HPDE6-E6E7 (cell line): Measurements from ENCODE around the gene GRM4.

ENCODE experiments used
- DNase-seq: peaks from one replicate; pipeline ENCODE4 v3.0.0; 2011; ENCODE audit warnings: missing footprints; ENCODE audit errors: extremely low spot score

GRM4 gene

DNA sequence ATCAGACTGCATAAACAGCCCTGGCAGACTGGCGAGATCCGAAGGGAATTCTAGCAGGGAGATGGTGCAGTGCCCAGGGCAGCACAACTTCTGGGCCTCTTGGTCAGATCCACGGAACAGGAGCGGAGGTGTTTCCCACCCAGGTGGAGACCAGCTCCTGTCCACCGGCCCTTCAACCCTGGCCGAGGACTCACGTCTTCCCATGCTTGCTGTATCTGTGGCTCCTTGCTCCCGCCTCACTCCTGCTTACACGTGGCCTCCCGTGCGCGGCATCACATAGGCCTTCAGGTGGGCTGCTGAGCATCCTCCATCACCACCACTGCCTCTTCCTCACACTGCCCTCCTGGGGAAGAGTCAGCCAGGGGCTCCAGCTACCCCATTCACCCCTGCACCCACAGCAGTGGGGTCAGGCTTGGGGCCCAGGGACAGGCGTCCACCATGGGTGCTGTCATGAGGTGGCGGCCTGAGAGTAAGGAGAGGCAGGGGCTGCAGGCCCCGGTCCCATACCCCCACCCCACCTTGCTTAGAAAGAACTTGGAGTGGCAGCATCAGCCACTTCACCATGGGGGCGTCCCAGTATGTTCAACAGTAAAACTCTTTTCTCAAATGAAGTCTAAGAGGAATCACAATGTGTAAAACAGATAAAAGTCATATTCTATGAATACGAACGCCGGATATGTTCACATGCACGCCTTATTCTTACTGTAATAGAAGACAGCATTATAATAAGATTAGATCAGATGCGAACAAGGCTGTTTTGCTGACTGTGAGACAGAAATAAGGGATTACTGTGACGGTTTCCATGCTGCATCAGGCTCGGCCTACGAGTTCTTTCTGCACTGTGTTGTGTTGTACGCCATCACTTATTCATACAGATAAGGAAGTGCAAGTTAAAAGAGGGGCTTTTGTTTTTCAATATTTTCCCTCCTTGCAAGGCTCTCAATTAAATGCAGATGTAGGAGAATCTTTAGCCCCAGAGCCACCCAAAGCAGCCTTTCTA, 165.4 kb downstream of the GRM4 start:
- no peak for DNase-seq

DNA sequence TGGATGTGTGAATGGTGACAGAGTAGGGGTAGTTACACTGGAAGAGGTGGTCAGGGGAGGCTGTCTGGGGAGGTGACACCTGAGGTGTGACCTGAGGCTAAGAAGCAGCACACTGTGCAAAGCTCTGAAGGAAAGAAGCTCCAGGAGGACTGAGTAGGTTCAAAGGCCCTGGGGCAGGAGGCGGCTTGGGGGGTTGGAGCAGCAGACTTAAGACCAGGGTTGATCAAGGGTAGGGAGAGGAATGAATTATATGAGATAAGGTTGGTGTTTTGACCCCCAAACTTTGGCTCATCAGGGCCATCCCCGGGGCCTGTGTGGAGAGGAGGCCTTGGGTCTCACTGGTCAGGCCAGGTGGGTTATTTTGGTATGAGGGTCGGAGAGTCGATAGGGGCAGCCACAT, 166.1 kb downstream of the GRM4 start:
- no peak for DNase-seq

DNA sequence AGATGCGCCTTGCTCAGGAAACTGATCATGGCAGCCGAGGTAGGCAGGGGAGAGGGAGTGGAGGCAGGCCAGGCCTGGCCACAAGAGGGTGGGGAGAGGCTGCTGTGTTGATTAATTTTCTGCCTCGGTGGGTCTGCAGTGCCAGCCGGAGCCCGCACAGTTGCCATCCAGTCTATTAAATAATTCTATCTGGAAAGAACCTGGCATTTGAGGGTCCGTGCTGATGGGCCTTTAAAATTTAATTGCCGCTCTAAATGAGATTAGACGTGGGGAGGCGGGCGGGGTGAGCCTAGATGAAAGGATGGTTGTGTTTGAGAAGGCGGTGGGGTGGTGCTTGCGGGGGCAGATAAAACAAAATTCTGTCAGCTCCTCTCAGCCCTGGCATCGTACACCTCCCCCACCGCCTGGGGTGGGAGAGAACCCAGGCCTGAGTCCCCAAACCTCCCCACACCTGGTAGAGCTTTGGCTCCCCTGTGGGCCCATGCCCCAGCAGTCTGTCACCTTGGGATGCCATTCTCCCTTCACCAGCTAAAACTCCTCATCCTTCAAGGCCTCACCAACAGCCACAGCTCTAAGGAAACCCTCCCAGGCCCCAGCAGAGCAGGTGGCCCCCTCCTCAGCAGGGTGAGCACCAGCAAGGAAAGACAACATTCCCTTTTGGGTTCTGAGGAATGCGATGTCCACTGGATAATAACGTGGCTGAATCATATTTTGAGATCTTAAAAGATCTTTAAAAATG, 167.3 kb downstream of the GRM4 start:
- DNase-seq, result no peak

DNA sequence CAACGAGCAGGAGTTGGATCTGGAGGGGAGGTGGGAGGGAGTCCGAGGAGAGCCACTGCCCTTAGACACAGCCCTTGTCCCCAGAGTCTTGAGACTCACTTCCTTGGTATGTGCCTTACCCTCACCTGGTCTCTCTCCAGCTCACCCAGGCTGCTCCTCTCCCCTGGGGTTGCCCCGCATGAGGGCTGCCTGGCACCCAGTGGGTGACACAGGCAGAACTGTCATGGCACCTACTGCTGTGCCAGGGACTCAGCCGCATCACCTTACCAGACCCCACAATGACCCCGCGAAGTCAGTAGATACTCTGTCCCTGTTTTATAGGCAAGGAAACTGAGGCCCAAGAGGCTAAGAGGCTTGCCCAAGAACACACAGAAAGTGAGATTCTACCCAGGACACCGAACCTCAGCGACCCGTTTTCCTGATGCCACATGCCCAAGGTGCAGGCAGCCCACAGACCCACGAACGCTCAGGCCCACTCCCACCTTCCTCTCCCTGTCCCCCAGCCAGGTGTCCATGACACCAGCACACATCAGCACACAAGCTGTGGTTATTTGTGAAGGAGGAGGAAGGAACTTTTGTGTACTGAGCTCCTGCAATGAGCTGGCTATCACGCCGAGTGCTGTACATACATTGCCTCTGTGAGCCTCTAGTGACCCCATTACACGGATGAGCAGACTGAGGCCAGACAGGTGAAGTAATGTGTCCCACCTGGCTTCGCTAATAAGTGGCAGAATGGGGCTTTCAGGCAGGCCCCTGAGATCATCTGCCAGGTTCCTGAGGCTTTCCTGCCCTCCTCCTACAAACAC, 168.1 kb downstream of the GRM4 start:
- DNase-seq, result no peak

DNA sequence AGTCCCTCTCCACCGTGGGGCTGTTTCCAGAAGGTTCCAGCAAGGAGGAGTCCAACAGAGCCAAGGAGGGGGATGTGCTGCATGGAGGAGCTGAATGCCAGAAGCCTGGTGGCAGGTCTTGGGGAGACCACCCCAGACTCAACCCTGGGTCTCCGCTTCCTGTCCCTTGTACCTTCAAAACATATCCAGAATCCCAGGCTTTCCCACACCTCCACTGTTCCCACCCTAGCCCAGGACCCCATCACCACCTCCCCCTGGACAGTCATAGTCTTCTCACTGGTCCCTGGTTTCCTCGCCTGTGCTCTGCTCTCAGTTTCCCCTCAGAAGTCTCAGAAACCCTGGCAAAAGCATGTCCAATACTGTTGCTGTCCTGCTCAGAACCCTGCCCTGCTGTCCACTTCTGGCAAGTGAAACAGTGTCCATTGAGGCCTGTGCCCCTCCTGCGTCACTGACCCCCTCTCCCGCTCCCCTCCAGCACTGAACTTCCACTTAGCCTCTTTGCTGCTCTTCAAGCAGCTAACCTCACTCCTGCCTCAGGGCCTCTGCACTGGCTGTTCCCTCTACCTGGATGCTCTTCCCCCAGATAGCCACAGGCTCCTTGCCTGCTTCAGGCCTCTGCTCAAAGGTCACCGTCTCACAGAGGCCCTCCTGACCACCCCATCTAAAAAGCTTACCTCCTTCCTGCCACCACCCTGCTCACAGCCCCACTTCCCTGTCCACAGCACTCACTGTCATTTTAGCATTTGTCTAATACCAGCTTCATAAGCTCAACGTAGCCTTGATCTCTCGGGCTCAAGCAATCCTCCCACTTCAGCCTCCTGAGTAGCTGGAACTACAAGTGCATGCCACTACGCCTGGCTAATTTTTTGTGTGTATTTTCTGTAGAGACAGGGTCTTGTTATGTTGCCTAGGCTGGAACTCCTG, 169.2 kb downstream of the GRM4 start:
- no peak for DNase-seq

DNA sequence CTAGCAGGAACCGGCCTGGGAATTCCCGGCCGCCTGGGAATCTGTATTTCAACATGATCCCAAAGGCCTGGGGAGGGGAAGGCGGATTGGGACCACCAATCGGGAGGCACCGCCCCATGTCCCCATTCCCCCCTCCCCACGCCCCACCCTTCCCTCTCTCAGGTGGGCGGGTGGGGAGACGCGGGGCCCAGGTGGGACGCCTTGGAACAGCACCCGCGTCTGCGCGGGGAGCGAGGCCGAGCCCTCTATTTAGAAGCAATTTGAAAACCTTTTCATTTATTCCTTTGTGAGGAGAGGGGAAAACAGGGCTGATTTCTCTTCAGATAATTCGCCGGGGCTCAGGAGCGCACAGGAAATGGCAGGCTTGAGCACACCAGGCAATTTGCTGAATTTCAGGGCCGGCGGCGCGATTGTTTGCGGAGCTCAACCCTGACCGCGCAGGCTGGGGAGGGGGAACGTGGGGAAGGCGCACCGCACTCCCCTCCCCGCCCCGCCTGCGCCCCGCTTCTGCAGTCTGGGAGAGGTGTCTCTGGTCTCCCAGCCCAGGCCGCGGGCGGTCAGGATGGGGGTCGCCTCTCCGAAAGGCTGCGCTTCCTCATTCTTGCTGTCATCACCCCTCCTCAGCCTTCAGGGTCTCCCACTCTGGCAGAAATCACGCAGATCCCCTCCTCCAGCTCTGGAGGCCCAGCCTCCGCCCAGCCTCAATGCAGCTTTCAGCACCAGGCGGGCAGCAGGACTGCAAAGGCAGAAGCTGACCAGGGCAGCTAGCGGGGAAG, 170.0 kb downstream of the GRM4 start:
- DNase-seq, result no peak

DNA sequence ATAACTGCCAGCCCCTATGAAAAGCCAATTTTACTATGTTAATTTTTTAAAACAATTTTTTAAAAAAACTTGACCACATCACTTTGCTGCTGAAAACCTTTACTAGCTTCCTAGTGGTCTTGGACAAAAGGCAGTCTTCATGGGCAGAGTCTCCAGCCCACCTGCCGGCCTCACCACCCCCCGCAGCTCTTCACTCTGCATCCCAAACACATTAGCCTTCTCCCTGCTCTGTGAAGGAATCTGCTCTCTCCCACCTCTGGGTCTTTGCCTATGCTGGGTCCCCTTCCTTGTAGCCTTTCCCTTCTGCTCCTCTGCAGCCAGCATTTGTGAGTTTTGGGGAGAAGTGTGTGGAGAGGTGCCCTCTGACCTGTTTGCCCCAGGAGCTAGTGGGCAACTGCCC, 171.4 kb downstream of the GRM4 start:
- DNase-seq, result no peak

DNA sequence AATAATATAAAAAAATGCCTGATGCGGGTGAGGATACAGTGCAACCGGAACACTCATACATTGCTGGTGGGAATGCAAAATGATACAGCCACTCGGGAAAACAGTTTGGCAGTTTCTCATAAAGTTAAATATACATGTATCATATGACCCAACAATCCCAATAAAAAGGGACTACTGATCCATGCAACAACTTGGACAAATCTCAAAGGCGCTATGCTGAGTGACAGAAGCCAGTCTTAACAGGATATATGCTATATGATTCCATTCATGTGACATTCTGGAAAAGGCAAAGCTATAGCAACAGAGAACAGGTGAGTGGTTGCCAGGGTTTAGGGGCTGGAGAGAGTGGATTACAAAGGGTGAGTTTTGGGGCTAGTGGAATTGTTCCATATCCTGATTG, 171.9 kb downstream of the GRM4 start:
- DNase-seq, result no peak

DNA sequence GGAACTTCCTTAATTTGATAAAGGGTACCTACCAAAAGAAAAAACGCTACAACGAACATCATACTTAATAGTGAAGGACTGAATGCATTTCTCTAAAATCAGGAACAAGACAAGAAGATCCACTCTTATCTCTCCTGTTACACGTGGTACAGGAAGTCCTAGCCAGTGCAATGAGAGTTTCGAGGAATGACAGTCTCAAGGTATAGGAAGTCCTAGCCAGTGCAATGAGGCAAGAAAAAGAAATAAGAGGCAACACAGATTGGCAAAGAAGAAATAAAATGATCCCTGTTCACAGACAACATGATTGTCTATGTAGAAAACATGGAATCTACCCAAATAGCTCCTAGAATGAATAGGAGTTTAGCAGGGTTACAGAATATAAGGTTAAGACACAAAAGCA, 174.3 kb downstream of the GRM4 start:
- no peak for DNase-seq
